KOPT-K1 (cell line): ENCODE data around the gene PPP1CB.

Experiments used
- H3K27ac ChIP-seq: fragments of 200-600 bp; sonication (generic); 2 replicates; pipeline ENCODE4 v1.5.1; 2016; ENCODE audit warnings: antibody characterized with exemption, mild to moderate bottlenecking, low read depth, low read length; ENCODE audit not compliant: poor library complexity, severe bottlenecking
- H3K36me3 ChIP-seq: fragments of 200-600 bp; sonication (generic); 2 replicates; pipeline ENCODE4 v1.5.1; 2017; ENCODE audit warnings: antibody characterized with exemption, mild to moderate bottlenecking, low read length, moderate library complexity; ENCODE audit not compliant: insufficient read depth
- H3K9me3 ChIP-seq: fragments of 200-600 bp; sonication (generic); 2 replicates; pipeline ENCODE4 v1.5.1; 2017; ENCODE audit warnings: antibody characterized with exemption, low read length, mild to moderate bottlenecking; ENCODE audit not compliant: insufficient read depth, poor library complexity, severe bottlenecking

The PPP1CB gene

DNA sequence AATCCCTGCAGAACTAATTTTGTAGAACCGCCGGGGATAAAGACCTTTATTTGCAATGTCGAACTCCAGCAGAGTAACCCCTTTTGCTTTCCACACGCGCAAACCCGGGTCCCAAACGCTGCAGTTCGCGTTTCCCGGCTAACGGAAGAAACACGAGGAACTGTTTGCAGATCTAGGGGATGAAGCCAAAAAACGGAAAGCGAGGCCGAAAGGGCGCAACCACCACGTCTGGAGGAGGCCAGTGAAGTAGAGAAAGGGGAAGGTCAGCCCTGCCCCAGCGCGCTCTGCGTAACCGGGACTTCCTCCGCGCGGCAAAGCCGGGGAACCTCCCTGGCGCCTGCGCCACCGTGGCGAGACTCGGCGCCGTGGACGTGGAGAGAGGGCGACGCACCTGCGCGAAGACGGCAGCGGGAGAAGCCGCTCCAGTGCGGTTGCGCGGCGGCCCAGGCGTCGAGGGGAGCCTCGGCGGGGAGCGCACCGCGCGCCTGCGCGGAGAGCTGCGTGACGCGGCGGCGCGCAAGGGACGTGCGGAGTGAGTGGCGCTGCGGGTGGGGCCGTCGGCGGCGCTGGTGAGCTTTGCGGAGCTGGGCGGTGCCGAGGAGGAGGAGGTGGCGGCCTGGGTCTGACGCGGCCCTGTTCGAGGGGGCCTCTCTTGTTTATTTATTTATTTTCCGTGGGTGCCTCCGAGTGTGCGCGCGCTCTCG, at the start of gene PPP1CB:
Gene PPP1CB (plus strand): TSS at position 579 of the 704 bp plus-strand sequence. CDS start 295 bp downstream, outside the sequence.
- Histone ChIP-seq H3K27ac (peak within 1 kb of the TSS; percentile 83), H3K9me3 (no peaks in the 10 kb centered on the region)

DNA sequence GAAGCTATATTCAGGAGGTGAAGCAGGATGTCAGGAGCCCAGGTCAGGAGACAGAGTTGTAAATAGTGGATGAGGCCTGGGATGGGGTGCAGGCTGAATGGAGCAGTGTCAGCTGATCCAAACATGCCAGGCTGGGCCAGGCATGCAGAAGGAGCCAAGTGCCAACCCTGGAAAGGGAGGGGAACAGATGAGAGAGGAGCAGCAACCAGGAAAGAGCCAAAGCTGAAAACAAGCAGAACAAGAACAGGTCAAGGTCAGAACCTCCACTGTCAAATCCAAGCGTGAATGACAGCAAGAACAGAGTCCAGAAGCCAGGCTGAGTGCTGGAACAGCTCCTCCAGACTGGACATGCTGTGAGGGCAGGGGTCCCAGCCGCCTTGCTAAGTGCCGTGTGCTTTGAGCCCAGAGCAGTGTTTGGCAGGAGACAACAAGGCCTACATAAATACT, 49.2 kb upstream of the PPP1CB start:
- peaks cover 8% of the 10 kb centered on the region for H3K9me3 ChIP-seq
- H3K27ac ChIP-seq = no peak overlapping the region
- no peaks in the 10 kb centered on the region for H3K36me3 ChIP-seq

More for the DNA sequence above, at the start of gene PPP1CB:
- H3K36me3 ChIP-seq = no peaks in the 10 kb centered on the region; the same call in 1 of the 2 replicates

DNA sequence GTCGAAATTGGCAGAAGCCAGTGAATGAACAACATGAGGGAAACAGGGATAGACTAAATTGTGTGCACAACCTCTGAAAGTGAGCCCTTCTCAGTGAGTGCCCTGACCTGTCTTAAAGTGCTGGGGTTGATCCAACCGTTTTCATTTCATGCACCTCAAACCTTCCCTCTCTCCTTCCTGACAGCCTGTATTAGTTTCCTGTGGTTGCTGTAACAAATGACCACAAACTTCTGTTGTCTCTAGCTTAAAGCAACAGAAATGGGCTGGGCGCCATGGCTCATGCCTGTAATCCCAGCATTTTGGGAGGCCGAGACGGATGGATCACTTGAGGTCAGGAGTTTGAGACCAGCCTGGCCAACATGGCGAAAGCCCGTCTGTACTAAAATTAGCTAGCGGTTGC, 48.8 kb upstream of the PPP1CB start:
- Histone ChIP-seq H3K9me3 (peaks cover 8% of the 10 kb centered on the region), H3K27ac (no peak overlapping the region), H3K36me3 (no peaks in the 10 kb centered on the region)

DNA sequence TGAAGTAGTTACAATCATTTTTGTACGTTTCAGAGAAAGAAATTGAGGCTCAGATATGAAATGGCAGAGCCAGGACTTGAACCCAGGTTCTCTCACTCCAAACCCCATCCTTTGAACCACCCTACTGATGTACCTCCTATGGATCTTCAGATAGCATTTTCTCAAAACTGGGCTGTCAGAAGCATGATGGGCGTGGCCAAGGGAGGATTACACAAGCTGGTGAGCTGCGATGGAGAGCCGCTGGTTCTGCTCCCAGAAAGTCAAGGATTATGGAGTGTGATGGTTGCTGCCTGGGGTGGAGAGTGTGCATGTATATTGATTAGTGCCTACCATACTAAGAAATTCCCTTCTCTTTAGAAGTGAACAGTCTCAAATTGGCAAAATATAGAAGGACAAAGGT, 47.0 kb upstream of the PPP1CB start:
- peaks cover 8% of the 10 kb centered on the region for H3K9me3 ChIP-seq
- no peaks in the 10 kb centered on the region for H3K36me3 ChIP-seq
- no peak overlapping the region for H3K27ac ChIP-seq

DNA sequence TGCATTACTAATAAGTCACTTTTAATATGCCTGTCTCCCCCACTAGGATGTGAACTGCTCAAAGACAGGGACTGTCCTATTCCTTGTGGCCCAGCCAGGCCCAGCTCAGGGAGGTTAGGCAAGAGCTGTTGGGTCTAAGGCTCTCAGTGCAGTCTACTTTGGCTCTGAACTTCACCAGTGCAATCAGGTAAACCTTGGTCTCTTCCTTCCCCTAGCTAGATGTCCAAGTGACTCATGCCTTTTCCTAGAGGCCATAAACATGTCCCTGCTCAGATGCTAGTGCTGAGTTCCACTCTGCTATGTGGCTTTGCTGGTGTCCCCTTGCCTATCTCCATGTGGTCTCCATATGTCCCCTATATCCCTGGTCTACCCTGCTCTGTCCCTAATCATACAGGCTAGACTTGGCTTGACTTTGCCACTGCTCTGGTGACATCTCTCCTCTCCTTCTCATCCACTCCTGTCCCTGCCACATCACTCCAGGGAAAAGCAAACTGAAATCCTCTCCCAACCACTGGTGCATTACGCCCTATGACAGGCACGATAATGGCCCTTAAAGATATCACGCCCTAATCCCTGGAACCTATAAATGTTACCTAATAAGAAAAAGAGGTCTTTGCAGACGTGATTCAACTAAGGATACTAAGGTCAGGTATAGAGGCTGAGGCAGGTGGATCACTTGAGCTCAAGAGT, 45.7 kb upstream of the PPP1CB start:
- no peak overlapping the region for H3K27ac ChIP-seq
- peaks cover 8% of the 10 kb centered on the region for H3K9me3 ChIP-seq

DNA sequence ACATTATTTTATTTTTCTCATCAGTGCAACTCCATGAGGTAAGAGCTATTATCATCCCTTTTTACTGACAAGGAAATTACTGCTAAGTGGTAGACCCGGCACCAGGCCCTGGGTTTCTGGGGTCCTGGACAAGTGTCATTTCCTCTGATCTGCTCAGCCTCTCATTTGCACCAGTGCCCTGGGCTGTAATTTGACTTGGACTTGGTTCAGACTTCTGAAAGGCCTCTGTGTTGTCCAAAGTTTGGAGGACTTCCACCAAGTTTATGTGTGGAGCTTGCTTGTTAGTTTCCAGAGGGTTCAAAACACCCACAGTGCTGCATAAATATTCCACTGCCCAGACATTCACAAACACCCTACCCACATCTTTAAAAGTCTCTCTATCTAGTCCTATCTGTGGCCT, 44.0 kb upstream of the PPP1CB start:
- peaks cover 8% of the 10 kb centered on the region for H3K9me3 ChIP-seq
- no peaks in the 10 kb centered on the region for H3K36me3 ChIP-seq
- no peak overlapping the region for H3K27ac ChIP-seq

More for the DNA sequence above, 45.7 kb upstream of the PPP1CB start:
- H3K36me3 ChIP-seq = no peaks in the 10 kb centered on the region

DNA sequence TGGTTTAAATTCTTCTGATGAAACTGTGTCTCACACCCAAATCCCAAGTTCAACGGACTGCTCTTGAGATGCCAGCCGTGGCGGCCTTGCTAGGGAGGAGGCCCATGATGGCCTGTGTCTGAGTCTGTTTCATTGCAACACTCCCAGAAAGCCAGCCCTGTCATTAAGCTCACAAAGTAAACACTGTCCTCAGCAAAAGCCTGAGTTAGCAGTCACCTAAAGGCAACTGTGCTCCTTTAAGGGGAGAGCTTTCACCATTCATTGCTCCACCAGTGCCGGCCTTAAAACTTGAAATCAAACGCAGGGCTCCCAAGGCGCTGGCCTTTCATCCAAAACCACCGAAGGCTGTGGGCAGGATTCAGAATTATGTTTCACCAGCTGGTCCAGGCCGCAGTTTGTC, 42.5 kb upstream of the PPP1CB start:
- no peaks in the 10 kb centered on the region for H3K36me3 ChIP-seq
- H3K27ac ChIP-seq = no peak overlapping the region
- H3K9me3 ChIP-seq = peaks cover 8% of the 10 kb centered on the region

DNA sequence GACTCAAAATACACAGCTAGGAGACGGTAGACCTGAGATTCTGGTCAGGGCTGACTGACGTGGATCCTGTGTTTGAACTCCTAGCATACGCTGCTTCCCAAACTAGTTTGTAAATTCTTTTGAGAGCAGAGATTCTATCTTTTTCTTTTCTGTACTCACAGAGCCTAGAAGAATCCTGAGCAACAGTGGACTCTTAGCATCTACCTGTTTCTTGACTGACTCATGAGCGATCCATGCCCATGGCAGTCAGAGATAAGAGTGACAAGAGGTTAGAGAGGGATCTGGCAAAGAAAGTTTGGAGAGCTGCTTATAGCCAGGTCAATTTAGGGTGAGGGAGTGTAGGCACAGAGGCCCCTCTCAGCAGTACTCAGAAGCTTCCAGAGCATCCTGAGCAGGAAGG, 41.1 kb upstream of the PPP1CB start:
- H3K36me3 ChIP-seq = no peaks in the 10 kb centered on the region
- H3K9me3 ChIP-seq = peaks cover 4% of the 10 kb centered on the region
- no peak overlapping the region for H3K27ac ChIP-seq

DNA sequence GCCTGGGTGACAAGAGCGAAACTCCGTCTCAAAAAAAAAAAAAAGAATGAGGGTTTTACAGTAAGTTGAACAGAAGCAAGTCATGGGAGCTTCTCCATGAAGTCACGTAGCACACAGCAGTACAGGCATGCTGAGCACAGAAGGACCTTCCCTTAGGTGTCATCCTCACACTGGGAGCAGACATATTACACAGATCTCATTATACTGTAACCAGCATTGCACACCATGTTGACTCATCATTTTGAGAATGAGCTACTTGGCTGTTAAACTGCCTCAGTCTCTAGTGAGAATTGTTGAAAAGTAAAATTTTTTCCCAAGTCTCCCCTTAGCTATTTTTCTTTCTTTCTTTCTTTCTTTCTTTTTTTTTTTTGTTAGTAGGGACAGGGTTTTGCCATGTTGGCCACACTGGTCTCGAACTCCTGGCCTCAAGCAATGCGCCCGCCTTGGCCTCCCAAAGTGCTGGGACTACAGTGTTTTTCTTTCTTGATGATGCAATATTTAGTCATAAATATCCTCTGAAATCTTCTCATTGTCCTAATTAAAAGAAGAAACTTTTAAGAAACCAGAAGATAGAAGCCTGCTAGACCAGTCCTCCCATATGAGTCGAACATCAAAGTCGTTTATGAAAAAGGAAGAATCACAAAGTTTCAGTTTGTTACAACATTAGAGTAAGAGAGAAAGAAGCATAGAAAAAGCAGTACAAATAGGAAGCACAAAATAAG, 37.9 kb upstream of the PPP1CB start:
- H3K27ac ChIP-seq = no peak overlapping the region
- H3K9me3 ChIP-seq = no peaks in the 10 kb centered on the region
- no peaks in the 10 kb centered on the region for H3K36me3 ChIP-seq

DNA sequence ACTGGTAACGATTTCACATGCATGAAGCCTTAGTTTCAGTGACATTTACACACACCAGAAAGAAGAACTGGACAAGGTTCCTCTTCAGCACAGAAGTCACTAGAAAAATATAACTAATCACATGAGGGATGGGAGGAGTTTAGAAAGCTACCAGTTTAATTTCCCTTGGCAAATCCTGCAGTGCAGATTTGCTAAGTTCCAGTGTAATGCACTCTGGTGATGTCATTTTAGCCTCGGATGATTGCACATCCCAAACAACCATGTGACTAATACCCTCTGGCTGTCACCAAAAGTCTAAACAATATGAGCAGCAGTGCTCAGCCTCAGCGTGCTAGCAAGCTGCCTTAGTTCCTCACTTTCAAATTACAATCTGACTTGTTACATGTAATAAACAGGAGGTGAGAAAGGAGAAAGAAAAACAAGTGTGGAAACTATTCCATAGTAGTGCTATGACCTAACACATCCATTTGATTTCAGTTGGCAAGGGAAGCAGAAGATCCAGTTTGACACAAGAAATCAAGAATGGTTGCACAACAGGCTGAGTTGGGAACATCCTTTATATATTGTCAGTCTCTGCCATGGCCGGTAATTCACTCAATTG, 35.3 kb upstream of the PPP1CB start:
- Histone ChIP-seq H3K27ac (no peak overlapping the region), H3K9me3 (no peaks in the 10 kb centered on the region), H3K36me3 (no peaks in the 10 kb centered on the region)

DNA sequence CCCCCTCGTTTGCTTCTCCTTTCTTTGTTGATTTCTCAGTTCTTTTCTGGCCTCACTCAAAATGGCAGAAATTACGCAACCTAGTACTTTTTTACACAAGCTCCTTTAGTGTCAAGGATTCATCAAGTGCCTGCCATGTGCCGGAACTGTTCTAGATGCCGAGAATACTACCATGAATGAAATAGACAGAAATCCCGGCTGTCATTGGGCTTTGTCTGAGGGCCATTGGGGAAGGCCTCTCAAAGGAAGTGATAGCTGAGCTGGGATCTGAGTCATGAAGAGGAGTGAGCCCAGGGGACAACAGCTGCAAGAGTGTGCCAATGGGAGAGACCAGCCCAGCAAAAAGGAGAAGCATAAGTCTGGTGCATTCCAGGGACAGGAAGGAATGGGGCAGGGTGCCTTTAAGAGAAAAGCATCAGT, 34.3 kb upstream of the PPP1CB start:
- no peaks in the 10 kb centered on the region for H3K36me3 ChIP-seq
- no peak overlapping the region for H3K27ac ChIP-seq
- H3K9me3 ChIP-seq = no peaks in the 10 kb centered on the region

DNA sequence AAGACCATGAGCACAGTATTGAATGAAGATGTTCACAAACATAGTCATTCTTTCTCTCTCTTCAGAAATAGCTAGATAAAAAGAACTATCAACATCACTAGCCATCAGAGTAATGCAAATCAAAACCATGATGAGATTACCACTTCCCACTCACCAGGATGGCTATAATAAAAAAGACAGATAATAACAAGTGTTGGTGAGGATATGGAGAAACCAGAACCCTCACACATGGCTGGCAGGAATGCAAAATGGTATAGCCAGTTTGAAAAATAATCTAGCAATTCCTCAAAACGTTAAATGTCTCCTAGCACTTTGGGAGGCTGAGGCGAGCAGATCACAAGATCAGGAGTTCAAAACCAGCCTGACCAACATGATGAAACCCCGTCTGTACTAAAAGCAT, 31.3 kb upstream of the PPP1CB start:
- no peak overlapping the region for H3K27ac ChIP-seq

DNA sequence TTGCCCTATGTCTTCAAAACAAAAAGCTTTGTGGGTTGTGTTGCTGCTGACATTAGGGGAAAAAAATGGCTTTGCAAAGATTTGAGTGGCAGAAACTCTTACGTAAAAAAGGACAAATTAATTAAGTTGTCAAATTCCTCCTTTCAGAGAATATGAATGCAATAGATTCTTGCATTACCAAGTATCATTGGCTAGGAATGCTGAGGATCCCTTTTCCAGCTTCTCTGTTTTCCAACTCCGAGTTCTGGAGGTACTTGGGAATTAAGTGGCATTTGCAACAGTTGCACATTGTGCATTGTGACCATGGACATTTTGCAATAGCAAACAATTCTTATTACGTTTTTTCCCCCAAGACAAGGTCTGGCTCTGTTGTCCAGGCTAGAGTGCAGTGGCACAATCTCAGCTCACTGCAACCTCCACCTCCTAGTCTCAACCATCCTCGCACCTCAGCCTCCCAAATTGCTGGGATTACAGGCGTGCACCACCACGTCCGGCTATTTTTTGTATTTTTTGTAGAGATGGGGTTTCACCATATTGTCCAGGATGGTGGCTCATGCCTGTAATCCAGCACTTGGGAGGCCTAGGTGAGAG, 29.9 kb upstream of the PPP1CB start:
- Histone ChIP-seq H3K9me3 (no peaks in the 10 kb centered on the region), H3K27ac (no peak overlapping the region), H3K36me3 (no peaks in the 10 kb centered on the region)

More for the DNA sequence above, 31.3 kb upstream of the PPP1CB start:
- Histone ChIP-seq H3K36me3 (no peaks in the 10 kb centered on the region), H3K9me3 (no peaks in the 10 kb centered on the region)

DNA sequence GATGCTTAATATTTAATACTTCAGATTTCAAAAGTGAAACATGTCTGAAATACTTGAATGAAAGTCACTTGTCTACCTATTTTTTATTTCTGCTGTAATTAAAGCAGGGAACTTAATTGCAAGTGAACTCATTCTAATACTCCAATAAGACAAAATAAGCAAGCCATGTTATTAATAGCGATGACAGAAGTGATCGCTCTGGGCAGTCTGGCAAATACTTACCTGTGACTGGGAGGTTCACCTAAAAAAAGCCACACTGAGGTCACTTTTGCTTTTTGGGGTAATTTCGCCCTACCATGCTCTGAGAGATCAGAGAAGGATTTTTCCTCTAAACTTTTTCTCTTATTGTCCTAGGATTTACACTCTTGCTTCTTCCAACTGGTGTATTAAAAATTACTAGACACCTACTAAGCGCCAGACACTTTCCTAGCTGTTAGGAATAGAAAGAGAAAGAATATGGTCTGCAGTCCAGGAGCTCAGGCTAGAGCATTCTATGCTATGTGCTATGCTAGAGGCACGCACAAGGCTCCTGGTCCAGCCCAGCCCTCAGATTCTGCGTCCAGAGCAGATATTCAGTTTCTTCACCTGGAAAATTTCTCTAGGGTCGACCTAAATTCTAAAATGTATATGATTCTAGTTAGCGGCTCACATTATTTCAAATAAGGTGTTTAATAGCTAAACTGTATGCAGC, 26.5 kb upstream of the PPP1CB start:
- Histone ChIP-seq H3K27ac (no peak overlapping the region), H3K36me3 (no peaks in the 10 kb centered on the region), H3K9me3 (no peaks in the 10 kb centered on the region)
